HG03135 (cell line): ENCODE measurements around the gene PDE7B.

Source experiments
- ATAC-seq: cut with Tn5 transposase; IDR thresholded peaks from one replicate; pipeline ENCODE4 v1.9.1; 2021; ENCODE audit warnings: mild to moderate bottlenecking, moderate library complexity; ENCODE audit not compliant: unreplicated experiment

PDE7B gene

GRCh38 chr6:135884136-135884535 is 32.6 kb downstream of the PDE7B start:
- ATAC-seq = no peak

GRCh38 chr6:135887069-135887468 is 35.6 kb downstream of the PDE7B start:
- no peak for ATAC-seq

DNA sequence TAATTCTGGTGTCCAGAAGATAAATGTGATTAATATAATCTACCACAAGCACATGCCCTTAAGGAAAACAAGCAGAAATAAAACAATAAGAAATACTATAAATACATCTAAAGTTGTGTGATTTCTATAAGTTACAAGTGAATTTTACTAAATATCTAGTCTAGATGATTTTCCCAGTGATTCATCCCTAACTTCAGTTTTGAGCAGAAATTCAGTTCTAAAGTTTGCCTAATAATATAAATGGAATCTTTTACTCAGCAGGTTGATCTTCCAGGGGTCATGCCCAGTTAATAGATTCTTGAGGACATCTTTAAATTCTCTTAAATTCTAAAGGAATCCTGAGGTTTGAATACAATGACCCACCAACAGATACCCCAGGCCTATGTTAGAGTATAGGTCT is 37.3 kb downstream of the PDE7B start:
- no peak for ATAC-seq

DNA sequence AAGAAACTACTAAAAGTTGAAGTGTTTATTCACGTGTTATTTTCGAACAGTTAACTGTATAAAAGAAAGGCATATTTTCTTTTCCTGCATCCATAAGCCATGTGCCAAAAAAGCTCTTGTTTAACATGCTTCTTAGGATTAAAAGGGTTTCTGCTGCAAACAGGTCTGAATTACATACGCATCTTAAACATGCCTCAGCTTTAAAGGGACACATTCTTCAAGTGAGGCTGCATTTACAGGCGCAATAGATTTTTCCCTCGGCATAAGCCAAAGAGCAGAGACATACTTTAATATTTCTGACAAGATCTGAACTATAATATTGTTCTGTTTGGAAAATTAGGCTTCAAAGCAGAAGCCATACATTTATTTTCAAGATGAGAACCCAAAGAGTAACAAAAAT is 39.4 kb downstream of the PDE7B start:
- ATAC-seq = no peak

GRCh38 chr6:135891710-135892109 is 40.2 kb downstream of the PDE7B start:
- ATAC-seq = no peak

GRCh38 chr6:135895231-135895911 is 43.9 kb downstream of the PDE7B start:
- no peak for ATAC-seq

DNA sequence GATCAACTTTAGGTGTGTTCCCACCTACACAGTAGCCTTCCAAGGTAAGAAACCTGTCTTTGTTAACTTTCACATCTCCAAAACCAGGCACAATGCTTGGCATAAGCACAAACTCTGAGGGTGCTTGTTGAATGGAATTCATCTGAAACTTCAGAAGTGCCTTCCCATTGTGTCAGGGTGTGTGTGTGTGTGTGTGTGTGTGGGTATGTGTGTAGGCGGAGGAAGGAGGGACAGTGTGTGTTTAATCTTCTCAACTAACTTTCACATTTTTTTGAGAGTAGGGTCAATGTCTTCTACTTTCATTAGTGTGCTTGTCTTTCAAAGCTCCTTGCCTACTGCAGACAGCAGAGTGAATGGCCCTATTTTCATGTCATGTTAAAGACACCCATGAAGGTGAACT is 45.6 kb downstream of the PDE7B start:
- ATAC-seq = no peak

GRCh38 chr6:135901774-135902524 is 50.4 kb downstream of the PDE7B start:
- ATAC-seq = no peak

DNA sequence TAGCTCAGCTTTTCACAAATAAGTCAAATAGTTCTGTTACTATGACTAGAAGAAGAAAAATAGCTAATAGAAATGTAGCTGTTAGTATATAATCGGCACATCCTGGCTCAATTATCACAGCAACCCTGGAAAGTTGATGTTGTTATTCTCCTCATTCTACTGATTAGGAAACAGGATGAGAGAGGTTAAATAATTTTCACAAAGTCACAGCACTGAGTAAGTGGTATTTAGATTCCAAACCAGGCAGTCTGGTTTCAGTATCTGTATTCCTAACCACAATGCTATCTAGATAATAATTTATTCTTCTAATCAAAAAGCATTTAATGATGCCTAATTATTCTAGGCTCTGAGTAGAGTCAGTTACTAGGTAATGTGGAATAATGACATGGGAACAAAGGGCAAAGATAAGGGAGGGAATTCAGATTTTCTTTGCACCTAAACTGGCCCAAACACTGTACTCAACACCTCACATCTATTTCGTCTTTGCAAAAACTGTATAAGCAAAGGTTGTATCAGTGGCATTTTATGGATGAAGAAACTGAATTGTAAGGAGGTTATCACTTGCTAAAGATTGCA is 51.3 kb downstream of the PDE7B start:
- no peak for ATAC-seq

GRCh38 chr6:135904666-135905065 is 53.2 kb downstream of the PDE7B start:
- no peak for ATAC-seq

GRCh38 chr6:135905604-135906300 is 54.3 kb downstream of the PDE7B start:
- no peak for ATAC-seq

DNA sequence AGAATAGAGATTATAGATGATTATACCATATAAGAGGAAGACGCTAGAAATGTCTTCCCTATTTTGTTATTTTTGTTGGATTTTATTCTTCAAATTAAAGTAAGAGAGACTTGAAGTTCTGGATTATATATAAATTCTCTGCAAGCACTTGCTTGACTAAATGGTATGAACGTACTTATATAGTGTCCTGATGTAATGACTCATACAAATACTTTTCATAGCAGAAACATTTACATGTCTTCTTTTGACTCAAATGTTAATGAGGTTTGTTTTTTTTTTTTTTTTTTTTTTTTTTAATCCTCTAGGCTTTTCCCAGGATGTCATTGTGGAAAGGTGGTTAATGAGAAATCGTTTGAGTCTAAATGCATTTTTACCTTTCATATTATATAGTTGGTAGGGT is 55.0 kb downstream of the PDE7B start:
- ATAC-seq = no peak

DNA sequence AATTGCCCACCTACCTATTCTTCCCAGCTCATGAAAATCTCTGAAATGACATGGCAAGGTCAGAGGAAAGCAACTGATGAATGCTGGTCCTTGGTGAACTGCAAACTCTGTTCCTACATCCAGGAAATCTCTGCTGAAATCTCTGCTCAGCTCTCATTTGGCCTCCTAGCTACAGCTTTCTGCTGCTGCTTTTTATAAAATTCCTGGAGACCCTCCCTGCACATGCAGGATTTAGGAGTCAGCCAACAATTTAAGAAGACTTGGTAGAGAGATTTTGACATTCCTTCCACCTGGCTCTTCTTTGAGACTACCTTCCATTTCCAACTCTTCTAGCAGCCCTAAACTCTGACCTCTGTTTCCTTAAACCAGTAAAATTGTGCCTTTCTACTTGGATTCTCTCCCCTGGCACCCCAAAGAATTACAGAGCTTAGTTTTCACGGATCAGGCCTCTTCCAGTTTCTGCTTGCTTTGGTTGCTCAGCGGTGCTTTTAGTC is 55.5 kb downstream of the PDE7B start:
- ATAC-seq = no peak

GRCh38 chr6:135909737-135910387 is 58.4 kb downstream of the PDE7B start:
- ATAC-seq = peak; percentile 75

DNA sequence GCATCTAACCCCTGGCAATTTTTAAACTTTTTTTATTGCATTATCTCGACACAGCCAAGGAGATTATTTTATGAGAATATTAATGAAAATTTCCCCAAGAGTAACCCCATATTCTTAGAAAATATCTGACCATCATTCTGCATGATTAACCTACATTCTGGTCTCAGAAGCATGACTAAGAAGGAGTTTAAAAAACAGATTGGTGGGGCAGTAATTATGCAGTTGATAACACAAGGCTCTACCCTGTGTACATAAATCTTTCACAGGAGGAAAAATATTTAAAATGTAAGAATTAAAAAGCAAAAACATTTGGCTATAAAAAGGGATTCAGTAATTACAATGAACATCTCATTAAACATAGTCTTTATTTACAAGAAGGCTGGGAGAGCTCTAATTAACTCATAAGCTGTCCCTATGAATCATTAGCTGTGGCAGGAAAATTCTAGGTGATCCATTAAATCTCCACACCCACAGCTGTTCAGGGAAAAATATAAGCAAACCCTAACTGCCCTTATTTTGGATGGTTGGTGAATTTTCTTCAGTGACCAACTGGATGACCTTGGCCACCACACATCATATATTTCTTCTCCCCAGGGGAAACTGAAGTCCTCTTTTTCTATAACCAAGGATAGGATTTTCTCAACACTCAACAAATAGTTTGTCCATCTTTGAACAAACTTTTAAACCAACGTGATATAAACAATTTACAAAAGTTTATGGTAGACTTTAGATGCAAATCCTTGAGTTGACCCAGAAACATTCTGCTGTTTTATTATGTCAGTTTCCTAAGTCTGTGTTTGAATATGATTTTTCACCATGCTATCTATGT is 59.5 kb downstream of the PDE7B start:
- ATAC-seq = no peak

GRCh38 chr6:135913785-135914184 is 62.3 kb downstream of the PDE7B start:
- ATAC-seq = no peak

GRCh38 chr6:135919026-135919425 is 67.5 kb downstream of the PDE7B start:
- no peak for ATAC-seq

GRCh38 chr6:135920689-135921088 is 69.2 kb downstream of the PDE7B start:
- no peak for ATAC-seq

- no peak for ATAC-seq
These were observed 69.7 kb downstream of the PDE7B start for GRCh38 chr6:135921188-135921587.

DNA sequence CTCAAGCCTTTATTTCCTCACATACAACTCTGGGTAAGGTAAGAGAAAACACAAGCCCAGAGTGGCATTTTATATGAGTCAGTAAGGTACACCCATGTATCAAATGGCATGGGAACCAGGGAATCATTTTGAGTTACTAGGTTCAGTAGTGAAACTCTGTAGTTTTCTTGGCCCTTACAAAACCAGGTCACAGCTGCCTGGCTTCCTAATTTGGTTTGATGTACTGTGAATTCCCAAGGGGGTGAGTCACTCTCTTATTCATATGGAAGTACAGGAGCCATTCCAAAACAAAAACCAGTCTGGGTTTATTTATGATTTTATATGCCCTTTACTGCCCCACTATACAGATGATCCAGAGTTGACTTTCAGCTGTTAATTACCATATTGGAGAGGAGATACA is 70.7 kb downstream of the PDE7B start:
- ATAC-seq = peak; percentile 49
